OCI-LY3 (cell line): ENCODE results near the gene TPCN1.

ENCODE experiments used
- H2AFZ ChIP-seq: fragments of 200-600, 300-600 bp; shearing (Covaris generic); 2 replicates; pipeline ENCODE4 v1.6.0; 2014; ENCODE audit warnings: antibody characterized with exemption, low read depth, low read length
- H3K27ac ChIP-seq: fragments of 200-600, 300-600 bp; sonication (generic); 2 replicates; pipeline ENCODE4 v1.5.1; 2014; ENCODE audit warnings: mild to moderate bottlenecking, low read length, moderate library complexity, mixed read lengths
- H3K27me3 ChIP-seq: fragments of 200-600, 300-600 bp; sonication (generic); 2 replicates; pipeline ENCODE4 v1.6.1; 2014; ENCODE audit warnings: low read depth, low read length, mixed read lengths
- H3K36me3 ChIP-seq: fragments of 200-600, 300-600 bp; sonication (generic); replicated peaks from 2 replicates; pipeline ENCODE3; 2014; ENCODE audit warnings: low read depth, low read length, mixed read lengths
- H3K4me1 ChIP-seq: fragments of 300-600, 200-600 bp; sonication (generic); 2 replicates; pipeline ENCODE4 v1.6.1; 2014; ENCODE audit warnings: low read length, mixed read lengths
- H3K4me2 ChIP-seq: fragments of 200-600, 300-600 bp; sonication (generic); 2 replicates; pipeline ENCODE4 v1.6.1; 2014; ENCODE audit warnings: low read length, mixed read lengths
- H3K4me3 ChIP-seq: fragments of 300-600, 200-600 bp; sonication (generic); 2 replicates; pipeline ENCODE4 v1.5.1; 2014; ENCODE audit warnings: antibody characterized with exemption, mild to moderate bottlenecking, low read length, moderate library complexity
- H3K79me2 ChIP-seq: fragments of 300-600, 200-600 bp; shearing (Covaris generic); 2 replicates; pipeline ENCODE4 v1.6.1; 2014; ENCODE audit warnings: mild to moderate bottlenecking, low read length, mixed read lengths
- H3K9ac ChIP-seq: fragments of 300-600, 200-600 bp; shearing (Covaris generic); 2 replicates; pipeline ENCODE4 v1.6.0; 2014; ENCODE audit warnings: mild to moderate bottlenecking, low read length, moderate library complexity
- H3K9me3 ChIP-seq: fragments of 200-600, 300-600 bp; shearing (Covaris generic); 2 replicates; pipeline ENCODE4 v1.6.1; 2014; ENCODE audit warnings: low read length, mixed read lengths; ENCODE audit not compliant: insufficient read depth
- H4K20me1 ChIP-seq: fragments of 200-600, 300-600 bp; sonication (generic); 2 replicates; pipeline ENCODE4 v1.6.1; 2016; ENCODE audit warnings: low read length, mixed read lengths; ENCODE audit not compliant: insufficient read depth
- EZH2phosphoT487 ChIP-seq: fragments of 200-600 bp; shearing (Covaris generic); IDR thresholded peaks from 2 replicates; pipeline ENCODE4 v1.6.1; 2018; ENCODE audit warnings: antibody characterized with exemption, mixed run types, low read depth
- TF ChIP-seq, protein P1 (sequence below): fragments of 200-600, 300-600 bp; sonication (generic); IDR thresholded peaks from 2 replicates; pipeline ENCODE4 v1.5.1; 2014; ENCODE audit warnings: antibody characterized with exemption, low read length, low read depth

The TPCN1 gene

GRCh38 chr12:113190761-113191160 is 30.5 kb upstream of the TPCN1 start:
- peaks cover 37% of the 10 kb centered on the region for H3K36me3 ChIP-seq
- H3K4me3 ChIP-seq: no peak overlapping the region
- H3K27ac ChIP-seq: no peak overlapping the region
- no peak overlapping the region for H3K4me2 ChIP-seq
- H3K9me3 ChIP-seq: no peaks in the 10 kb centered on the region
- H2AFZ ChIP-seq: no peak overlapping the region
- no peaks in the 10 kb centered on the region for H3K27me3 ChIP-seq
- no peak overlapping the region for H3K9ac ChIP-seq
- H3K79me2 ChIP-seq: peaks cover 17% of the 10 kb centered on the region
- TF ChIP-seq, protein P1, sequence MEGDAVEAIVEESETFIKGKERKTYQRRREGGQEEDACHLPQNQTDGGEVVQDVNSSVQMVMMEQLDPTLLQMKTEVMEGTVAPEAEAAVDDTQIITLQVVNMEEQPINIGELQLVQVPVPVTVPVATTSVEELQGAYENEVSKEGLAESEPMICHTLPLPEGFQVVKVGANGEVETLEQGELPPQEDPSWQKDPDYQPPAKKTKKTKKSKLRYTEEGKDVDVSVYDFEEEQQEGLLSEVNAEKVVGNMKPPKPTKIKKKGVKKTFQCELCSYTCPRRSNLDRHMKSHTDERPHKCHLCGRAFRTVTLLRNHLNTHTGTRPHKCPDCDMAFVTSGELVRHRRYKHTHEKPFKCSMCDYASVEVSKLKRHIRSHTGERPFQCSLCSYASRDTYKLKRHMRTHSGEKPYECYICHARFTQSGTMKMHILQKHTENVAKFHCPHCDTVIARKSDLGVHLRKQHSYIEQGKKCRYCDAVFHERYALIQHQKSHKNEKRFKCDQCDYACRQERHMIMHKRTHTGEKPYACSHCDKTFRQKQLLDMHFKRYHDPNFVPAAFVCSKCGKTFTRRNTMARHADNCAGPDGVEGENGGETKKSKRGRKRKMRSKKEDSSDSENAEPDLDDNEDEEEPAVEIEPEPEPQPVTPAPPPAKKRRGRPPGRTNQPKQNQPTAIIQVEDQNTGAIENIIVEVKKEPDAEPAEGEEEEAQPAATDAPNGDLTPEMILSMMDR: no peak
- no peak for TF ChIP-seq EZH2phosphoT487
- no peaks in the 10 kb centered on the region for H4K20me1 ChIP-seq
- H3K4me1 ChIP-seq: peaks cover 14% of the 10 kb centered on the region

DNA sequence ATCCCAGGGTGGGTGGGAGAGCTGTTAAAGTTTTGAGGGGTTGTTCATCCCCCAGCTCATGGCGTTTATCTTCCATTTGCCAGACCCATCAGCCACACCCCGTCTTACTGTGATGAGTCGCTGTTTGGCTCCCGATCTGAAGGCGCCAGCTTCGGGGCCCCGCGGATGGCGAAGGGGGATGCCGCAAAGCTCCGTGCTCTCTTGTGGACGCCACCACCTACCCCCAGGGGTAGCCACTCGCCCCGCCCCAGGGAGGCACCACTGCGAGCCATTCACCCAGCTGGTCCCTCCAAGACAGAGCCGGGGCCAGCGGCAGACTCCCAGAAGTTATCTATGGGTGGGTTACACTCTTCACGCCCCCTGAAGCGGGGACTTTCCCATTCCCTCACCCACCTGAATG is 30.0 kb upstream of the TPCN1 start:
- Histone ChIP-seq H4K20me1 (no peaks in the 10 kb centered on the region), H3K27ac (no peak overlapping the region), H3K4me3 (no peak overlapping the region), H3K4me1 (peaks cover 13% of the 10 kb centered on the region), H3K4me2 (no peak overlapping the region), H3K9me3 (no peaks in the 10 kb centered on the region), H3K9ac (no peak overlapping the region), H3K27me3 (no peaks in the 10 kb centered on the region), H3K79me2 (peaks cover 12% of the 10 kb centered on the region), H3K36me3 (peaks cover 37% of the 10 kb centered on the region), H2AFZ (no peak overlapping the region)
- TF ChIP-seq, protein P1: no peak
- no peak for TF ChIP-seq EZH2phosphoT487

DNA sequence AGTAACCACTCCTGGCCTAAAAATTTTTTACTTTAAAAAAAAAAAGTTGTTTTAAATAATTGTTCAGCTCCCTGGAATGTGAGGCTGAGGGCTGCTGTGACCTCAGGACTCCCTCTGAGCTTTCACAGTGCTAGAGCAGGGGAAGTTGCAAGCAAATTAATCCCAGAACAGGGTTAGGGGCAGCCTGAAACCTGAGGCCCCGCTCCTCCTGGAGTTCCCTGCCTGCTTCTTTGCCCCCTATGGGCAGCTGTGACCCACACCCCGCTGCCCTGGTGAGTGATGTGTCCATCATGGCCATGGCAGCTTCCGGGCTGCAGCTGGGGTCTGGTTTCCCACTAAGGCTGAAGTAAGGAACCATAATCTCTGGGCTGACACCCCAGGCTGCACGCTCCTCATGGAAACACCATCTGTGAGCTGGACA is 26.3 kb upstream of the TPCN1 start:
- no peak overlapping the region for H3K4me3 ChIP-seq
- H3K27ac ChIP-seq: no peak overlapping the region
- no peak overlapping the region for H3K4me2 ChIP-seq
- H3K79me2 ChIP-seq: no peaks in the 10 kb centered on the region
- H3K27me3 ChIP-seq: no peaks in the 10 kb centered on the region
- H3K9me3 ChIP-seq: no peaks in the 10 kb centered on the region
- H3K9ac ChIP-seq: no peak overlapping the region
- no peaks in the 10 kb centered on the region for H4K20me1 ChIP-seq
- TF ChIP-seq EZH2phosphoT487: no peak
- TF ChIP-seq, protein P1: no peak
- H3K4me1 ChIP-seq: peaks cover 5% of the 10 kb centered on the region
- no peak overlapping the region for H2AFZ ChIP-seq
- H3K36me3 ChIP-seq: peaks cover 21% of the 10 kb centered on the region

- Histone ChIP-seq H3K36me3 (peaks cover 19% of the 10 kb centered on the region), H2AFZ (no peak overlapping the region), H3K9me3 (no peaks in the 10 kb centered on the region), H3K4me3 (no peak overlapping the region), H3K9ac (no peak overlapping the region), H3K27me3 (no peaks in the 10 kb centered on the region), H3K4me1 (peaks cover 5% of the 10 kb centered on the region), H3K4me2 (no peak overlapping the region), H3K27ac (no peak overlapping the region), H3K79me2 (no peaks in the 10 kb centered on the region), H4K20me1 (no peaks in the 10 kb centered on the region)
- TF ChIP-seq, protein P1: no peak
- no peak for TF ChIP-seq EZH2phosphoT487
Measured at GRCh38 chr12:113195598-113195997, 25.7 kb upstream of the TPCN1 start.
